HG03280 (cell line): Measurements from ENCODE around the gene MUC3A.
"Not testable (repeated sequence)": the region's sequence is repeated elsewhere in the genome, so short reads cannot be mapped to it uniquely, and the experiment has no call there.

Experiments
- ATAC-seq: cut with Tn5 transposase; IDR thresholded peaks from one replicate; pipeline ENCODE4 v1.9.1; 2021; ENCODE audit warnings: mild to moderate bottlenecking, moderate library complexity; ENCODE audit not compliant: unreplicated experiment

The MUC3A gene

GRCh38 chr7:100971111-100972001 lies 22.0 kb downstream of the MUC3A start:
- ATAC-seq: no peak

GRCh38 chr7:100972002-100972347 lies 22.6 kb downstream of the MUC3A start:
- ATAC-seq: no peak

GRCh38 chr7:100974021-100974420 lies 24.7 kb downstream of the MUC3A start:
- ATAC-seq: no peak

- ATAC-seq: no peak
Observed at GRCh38 chr7:100975371-100975821, 26.1 kb downstream of the MUC3A start.

GRCh38 chr7:100978300-100978699 lies 29.0 kb downstream of the MUC3A start:
- no peak for ATAC-seq

GRCh38 chr7:100983451-100984187 lies 34.3 kb downstream of the MUC3A start:
- no peak for ATAC-seq

- not testable (repeated sequence) for ATAC-seq
Observed at GRCh38 chr7:100984241-100984918, 35.0 kb downstream of the MUC3A start.

- not testable (repeated sequence) for ATAC-seq
Observed at GRCh38 chr7:100985033-100985797, 35.9 kb downstream of the MUC3A start.

GRCh38 chr7:100991631-100992030 lies 42.3 kb downstream of the MUC3A start:
- no peak for ATAC-seq

DNA sequence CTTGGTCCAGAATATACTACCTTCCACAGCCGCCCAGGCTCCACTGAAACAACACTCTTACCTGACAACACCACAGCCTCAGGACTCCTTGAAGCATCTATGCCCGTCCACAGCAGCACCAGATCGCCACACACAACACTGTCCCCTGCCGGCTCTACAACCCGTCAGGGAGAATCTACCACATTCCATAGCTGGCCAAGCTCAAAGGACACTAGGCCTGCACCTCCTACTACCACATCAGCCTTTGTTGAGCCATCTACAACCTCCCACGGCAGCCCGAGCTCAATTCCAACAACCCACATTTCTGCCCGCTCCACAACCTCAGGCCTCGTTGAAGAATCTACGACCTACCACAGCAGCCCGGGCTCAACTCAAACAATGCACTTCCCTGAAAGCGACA lies 42.9 kb downstream of the MUC3A start:
- not testable (repeated sequence) for ATAC-seq

DNA sequence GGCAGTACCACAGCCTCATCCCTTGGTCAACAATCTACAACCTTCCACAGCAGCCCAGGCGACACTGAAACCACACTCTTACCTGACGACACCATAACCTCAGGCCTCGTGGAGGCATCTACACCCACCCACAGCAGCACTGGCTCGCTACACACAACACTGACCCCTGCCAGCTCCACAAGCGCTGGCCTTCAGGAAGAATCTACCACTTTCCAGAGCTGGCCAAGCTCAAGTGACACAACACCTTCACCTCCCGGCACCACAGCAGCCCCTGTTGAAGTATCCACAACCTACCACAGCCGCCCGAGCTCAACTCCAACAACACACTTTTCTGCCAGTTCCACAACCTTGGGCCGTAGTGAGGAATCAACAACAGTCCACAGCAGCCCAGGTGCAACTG lies 45.3 kb downstream of the MUC3A start:
- not testable (repeated sequence) for ATAC-seq

DNA sequence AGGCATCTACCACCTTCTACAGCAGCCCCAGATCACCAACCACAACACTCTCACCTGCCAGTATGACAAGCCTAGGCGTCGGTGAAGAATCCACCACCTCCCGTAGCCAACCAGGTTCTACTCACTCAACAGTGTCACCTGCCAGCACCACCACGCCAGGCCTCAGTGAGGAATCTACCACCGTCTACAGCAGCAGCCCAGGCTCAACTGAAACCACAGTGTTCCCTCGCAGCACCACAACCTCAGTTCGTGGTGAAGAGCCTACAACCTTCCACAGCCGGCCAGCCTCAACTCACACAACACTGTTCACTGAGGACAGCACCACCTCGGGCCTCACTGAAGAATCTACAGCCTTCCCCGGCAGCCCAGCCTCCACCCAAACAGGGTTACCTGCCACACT lies 49.2 kb downstream of the MUC3A start:
- not testable (repeated sequence) for ATAC-seq

GRCh38 chr7:100999334-100999733 lies 50.0 kb downstream of the MUC3A start:
- not testable (repeated sequence) for ATAC-seq

DNA sequence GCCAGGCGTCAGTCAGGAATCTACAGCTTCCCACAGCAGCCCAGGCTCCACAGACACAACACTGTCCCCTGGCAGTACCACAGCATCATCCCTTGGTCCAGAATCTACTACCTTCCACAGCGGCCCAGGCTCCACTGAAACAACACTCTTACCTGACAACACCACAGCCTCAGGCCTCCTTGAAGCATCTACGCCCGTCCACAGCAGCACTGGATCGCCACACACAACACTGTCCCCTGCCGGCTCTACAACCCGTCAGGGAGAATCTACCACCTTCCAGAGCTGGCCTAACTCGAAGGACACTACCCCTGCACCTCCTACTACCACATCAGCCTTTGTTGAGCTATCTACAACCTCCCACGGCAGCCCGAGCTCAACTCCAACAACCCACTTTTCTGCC lies 50.7 kb downstream of the MUC3A start:
- ATAC-seq: not testable (repeated sequence)

DNA sequence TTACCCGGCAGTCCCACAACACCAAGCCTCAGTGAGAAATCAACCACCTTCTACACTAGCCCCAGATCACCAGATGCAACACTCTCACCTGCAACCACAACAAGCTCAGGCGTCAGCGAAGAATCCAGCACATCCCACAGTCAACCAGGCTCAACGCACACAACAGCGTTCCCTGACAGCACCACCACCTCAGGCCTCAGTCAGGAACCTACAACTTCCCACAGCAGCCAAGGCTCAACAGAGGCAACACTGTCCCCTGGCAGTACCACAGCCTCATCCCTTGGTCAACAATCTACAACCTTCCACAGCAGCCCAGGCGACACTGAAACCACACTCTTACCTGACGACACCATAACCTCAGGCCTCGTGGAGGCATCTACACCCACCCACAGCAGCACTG lies 53.0 kb downstream of the MUC3A start:
- ATAC-seq: not testable (repeated sequence)

GRCh38 chr7:101007361-101007760 lies 58.0 kb downstream of the MUC3A start:
- not testable (repeated sequence) for ATAC-seq

DNA sequence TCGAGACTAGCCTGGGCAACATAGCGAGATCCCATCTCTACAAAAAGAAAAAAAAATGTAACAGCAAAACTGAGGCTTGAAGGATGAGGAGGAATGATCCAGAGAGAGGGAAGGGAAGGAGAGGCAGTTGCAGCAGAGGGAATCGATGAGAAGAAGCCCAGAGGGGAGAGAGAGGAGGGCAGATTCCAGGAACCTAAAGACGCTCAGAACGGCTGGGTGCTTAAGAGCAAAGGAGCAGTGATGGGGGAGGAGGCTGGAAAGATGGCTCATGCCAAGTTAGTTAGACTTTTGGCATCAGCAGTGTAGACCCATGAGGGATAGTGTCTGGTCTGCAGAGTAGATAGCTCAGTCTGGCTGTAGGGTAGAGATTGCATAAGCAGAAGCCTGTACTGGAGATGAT lies 60.3 kb downstream of the MUC3A start:
- no peak for ATAC-seq

DNA sequence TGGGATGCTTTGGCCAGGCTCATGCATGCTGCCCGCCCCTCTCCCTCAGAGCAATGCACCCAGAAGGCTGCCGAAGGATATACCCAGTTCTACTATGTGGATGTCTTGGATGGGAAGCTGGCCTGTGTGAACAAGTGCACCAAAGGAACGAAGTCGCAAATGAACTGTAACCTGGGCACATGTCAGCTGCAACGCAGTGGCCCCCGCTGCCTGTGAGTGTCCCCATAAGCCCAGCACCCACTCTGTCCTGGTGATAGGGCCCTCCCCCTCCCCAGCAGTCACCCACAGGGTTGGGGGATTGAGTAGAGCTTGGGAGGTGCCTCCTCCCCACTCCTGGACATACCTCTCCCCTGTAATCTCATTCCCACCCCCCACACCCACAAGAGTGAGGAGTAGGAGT lies 63.6 kb downstream of the MUC3A start:
- ATAC-seq: no peak

- no peak for ATAC-seq
Observed at GRCh38 chr7:101015626-101016025, 66.3 kb downstream of the MUC3A start.

DNA sequence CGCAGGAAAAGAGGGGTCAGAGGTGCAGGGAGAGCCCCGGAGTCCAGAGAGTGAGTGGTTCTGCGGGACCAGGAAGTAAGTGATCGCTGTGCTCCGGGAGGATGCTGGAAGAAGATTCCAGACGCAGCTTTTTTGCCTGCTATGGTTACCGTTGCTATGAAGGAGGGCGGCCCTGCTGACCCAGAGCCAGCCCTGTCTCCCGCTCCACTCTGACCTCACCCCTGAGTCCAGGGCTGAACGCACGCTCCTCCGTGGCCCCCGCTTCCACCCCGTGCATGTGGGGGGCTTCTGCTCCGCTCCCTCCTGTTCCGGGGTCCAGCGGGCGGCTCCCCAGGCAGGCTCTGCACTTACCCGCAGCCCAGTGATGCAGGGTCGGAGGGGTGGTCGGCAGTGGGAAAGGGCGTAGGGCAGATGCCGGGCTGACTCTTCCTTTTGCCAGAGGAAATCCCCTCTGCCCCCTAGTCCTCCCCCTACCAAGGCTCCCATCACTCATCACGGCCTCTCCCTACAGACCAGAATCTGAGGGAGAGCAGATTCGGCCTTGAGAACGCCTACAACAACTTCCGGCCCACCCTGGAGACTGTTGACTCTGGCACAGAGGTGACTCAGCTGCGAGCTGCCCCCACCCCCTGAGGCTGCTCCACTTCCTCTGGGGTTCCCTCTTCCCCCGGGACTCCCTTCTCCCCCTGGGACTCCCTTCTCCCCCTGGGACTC lies 67.9 kb downstream of the MUC3A start:
- peak; percentile 80 for ATAC-seq
